MCF 10A (cell line): ENCODE results near the gene HIBCH. TPM values are rescaled to one million over a fixed set of nuclear protein-coding genes. Genes with fewer than 3 reads are reported as not detected.

ENCODE experiments used
- BruUV-seq: library from RNA; stranded (reverse); fragments of 400-500 nt; replicated peaks from 2 replicates; lab custom pipeline; 2021; lab: Mats Ljungman, UMichigan
- CTCF ChIA-PET: fragments of 300-600 bp; sonication (Branson Sonifier 250); formaldehyde crosslinking; extraction: SDS; loops from one replicate; lab custom pipeline; 2021; ENCODE audit warnings: antibody characterized with exemption, inconsistent platforms; lab: Yijun Ruan, JAX
- POLR2A ChIA-PET: fragments of 300-600, 350-650 bp; sonication (Branson Sonifier 250); formaldehyde crosslinking; extraction: SDS; loops from one replicate; lab custom pipeline; 2020; ENCODE audit warnings: antibody characterized with exemption, inconsistent platforms; lab: Yijun Ruan, JAX
- DNase-seq: peaks from one replicate; pipeline ENCODE4 v3.0.0-alpha.2; 2018; ENCODE audit not compliant: unreplicated experiment
- H3K27ac Mint-ChIP-seq: one replicate; pipeline ENCODE4 v1.8.0; 2022; ENCODE audit warnings: mild to moderate bottlenecking, low read depth, mixed read lengths; ENCODE audit not compliant: unreplicated experiment
- H3K27me3 Mint-ChIP-seq: one replicate; pipeline ENCODE4 v1.8.0; 2022; ENCODE audit warnings: mixed read lengths; ENCODE audit not compliant: insufficient read depth, unreplicated experiment
- H3K36me3 Mint-ChIP-seq: one replicate; pipeline ENCODE4 v1.8.0; 2022; ENCODE audit warnings: mild to moderate bottlenecking, moderate library complexity, mixed read lengths; ENCODE audit not compliant: insufficient read depth, unreplicated experiment
- H3K4me1 Mint-ChIP-seq: one replicate; pipeline ENCODE4 v1.8.0; 2022; ENCODE audit warnings: mixed read lengths; ENCODE audit not compliant: insufficient read depth, unreplicated experiment
- H3K4me3 Mint-ChIP-seq: one replicate; pipeline ENCODE4 v1.8.0; 2022; ENCODE audit warnings: mild to moderate bottlenecking, moderate library complexity, mixed read lengths; ENCODE audit not compliant: unreplicated experiment
- H3K9me3 Mint-ChIP-seq: one replicate; pipeline ENCODE4 v1.8.0; 2022; ENCODE audit warnings: mixed read lengths; ENCODE audit not compliant: unreplicated experiment
- intact Hi-C: fragments of 100-400 bp; cut with micrococcal nuclease; formaldehyde crosslinking; loops from 2 replicates; pipeline ENCODE4 v1.14.1; 2022
- total RNA-seq: library from RNA; stranded (reverse); gene quantifications from 2 replicates; pipeline ENCODE4 v1.2.3, GENCODE V29; 2022
- TF ChIP-seq, protein P1 (sequence below): fragments of 200-600 bp; IDR thresholded peaks from one replicate; pipeline ENCODE4 v1.8.0; 2022; ENCODE audit warnings: antibody characterized with exemption, mild to moderate bottlenecking; ENCODE audit not compliant: unreplicated experiment

The HIBCH gene
- total RNA-seq, 1 experiment from 2014 or later: 14.7 TPM

DNA sequence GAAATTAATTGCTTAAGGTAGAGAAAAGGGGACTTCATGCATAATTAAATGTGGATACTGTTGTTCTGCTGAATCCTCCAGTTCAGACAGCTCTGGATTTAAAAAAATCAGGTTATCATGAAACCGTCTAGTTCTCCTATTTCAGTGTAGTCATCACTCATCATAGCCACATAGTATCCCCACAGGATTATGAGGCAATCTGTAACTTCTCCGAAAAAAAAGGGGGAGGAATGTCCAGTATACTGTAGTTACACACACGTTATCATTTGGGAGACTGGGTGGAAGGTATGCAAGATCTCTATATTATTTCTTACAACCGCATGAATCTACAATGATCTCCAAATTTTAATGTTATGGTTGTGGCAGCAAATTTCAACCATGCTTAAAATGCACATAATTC lies 114.0 kb downstream of the HIBCH start:
- CTCF ChIA-PET: interaction anchor here (0.7 kb wide), 1 partner anchor 9 kb away, joined by 3 read pairs; no protein-coding TSS in a partner anchor
- H3K4me3 Mint-ChIP-seq: no peak overlapping the region
- POLR2A ChIA-PET: no interaction called here

DNA sequence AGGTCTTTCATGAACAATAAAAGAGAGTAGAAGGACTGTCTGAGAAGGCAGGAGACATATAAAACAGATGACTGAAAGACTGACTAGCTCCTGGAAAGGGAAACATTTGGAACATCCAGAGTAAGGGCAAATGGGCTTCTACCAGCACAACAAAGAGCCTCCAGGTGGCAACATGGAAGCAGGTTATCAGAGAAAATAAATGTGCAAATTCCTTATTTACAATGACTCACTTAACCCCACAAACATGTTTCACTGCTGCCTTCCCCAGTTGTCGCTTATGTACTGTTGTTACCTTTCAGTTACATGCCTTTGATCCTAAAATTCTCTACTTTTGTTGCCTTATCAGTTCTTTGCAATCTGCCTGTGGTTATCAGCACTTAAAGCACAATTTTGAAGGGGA lies 117.0 kb downstream of the HIBCH start:
- Mint-ChIP-seq H3K9me3 (no peaks in the 10 kb centered on the region), H3K36me3 (peaks cover 7% of the 10 kb centered on the region), H3K27ac (no peak overlapping the region), H3K27me3 (no peaks in the 10 kb centered on the region), H3K4me1 (no peaks in the 10 kb centered on the region), H3K4me3 (no peak overlapping the region)
- TF ChIP-seq, protein P1, sequence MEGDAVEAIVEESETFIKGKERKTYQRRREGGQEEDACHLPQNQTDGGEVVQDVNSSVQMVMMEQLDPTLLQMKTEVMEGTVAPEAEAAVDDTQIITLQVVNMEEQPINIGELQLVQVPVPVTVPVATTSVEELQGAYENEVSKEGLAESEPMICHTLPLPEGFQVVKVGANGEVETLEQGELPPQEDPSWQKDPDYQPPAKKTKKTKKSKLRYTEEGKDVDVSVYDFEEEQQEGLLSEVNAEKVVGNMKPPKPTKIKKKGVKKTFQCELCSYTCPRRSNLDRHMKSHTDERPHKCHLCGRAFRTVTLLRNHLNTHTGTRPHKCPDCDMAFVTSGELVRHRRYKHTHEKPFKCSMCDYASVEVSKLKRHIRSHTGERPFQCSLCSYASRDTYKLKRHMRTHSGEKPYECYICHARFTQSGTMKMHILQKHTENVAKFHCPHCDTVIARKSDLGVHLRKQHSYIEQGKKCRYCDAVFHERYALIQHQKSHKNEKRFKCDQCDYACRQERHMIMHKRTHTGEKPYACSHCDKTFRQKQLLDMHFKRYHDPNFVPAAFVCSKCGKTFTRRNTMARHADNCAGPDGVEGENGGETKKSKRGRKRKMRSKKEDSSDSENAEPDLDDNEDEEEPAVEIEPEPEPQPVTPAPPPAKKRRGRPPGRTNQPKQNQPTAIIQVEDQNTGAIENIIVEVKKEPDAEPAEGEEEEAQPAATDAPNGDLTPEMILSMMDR: no peak
- intact Hi-C loops: no loop called here
- POLR2A ChIA-PET: no interaction called here
- no peak for DNase-seq
- CTCF ChIA-PET: no interaction called here
- BruUV-seq: no TSS peak

More for the DNA sequence above, 114.0 kb downstream of the HIBCH start:
- Mint-ChIP-seq H3K27ac (no peak overlapping the region), H3K36me3 (no peaks in the 10 kb centered on the region), H3K27me3 (no peaks in the 10 kb centered on the region), H3K9me3 (no peaks in the 10 kb centered on the region), H3K4me1 (no peaks in the 10 kb centered on the region)
- TF ChIP-seq, protein P1: no peak
- intact Hi-C loops: no loop called here
- peak; percentile 1 for DNase-seq
- BruUV-seq: no TSS peak

DNA sequence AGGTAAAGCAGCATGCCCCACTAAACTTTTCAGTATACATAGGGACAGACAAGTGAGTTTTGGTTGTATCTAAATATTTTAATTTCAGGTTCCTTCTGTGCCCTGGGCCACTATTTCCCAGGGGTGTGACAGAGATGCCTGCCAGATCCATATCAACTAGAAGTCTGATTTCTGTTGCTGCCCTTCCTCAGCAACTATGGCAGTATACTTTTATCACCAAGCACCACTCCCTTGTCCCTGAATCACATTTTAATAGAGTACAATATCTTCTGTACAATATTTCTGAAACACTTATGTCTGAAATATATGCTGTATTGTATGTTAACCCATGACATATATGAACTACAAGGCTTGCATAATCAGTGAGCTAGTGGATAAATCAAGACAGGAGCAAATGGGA lies 117.6 kb downstream of the HIBCH start:
- intact Hi-C loops: no loop called here
- ChIA-PET POLR2A (no interaction called here), CTCF (no interaction called here)
- Mint-ChIP-seq H3K9me3 (no peaks in the 10 kb centered on the region), H3K27me3 (no peaks in the 10 kb centered on the region), H3K4me1 (no peaks in the 10 kb centered on the region), H3K36me3 (peaks cover 7% of the 10 kb centered on the region), H3K27ac (no peak overlapping the region), H3K4me3 (no peak overlapping the region)
- BruUV-seq: no TSS peak
- DNase-seq: no peak
- TF ChIP-seq, protein P1: no peak

DNA sequence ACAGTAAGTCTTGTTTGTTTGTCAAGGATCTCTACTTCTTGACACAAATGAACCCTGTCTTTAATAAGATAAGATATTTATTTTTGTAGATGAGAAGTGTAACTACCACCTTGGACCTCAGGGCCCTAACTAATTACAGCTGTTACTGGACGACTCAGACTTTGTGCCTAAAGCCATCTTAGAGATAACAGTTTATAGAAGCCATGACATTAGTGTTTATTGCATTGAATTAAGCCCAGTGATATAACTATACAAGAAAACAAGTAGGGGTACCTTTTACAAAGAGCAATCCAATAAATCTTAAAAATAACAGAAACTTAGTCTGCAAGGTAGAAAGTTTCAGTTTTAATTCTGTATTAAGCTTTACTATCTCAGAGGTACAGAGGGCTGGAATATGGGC lies 119.0 kb downstream of the HIBCH start:
- no peak overlapping the region for H3K27ac Mint-ChIP-seq
- ChIA-PET CTCF (no interaction called here), POLR2A (interaction anchor here (0.7 kb wide), 1 partner anchor 8 kb away, joined by 3 read pairs; no protein-coding TSS in a partner anchor)
- H3K4me1 Mint-ChIP-seq: no peaks in the 10 kb centered on the region
- H3K27me3 Mint-ChIP-seq: no peaks in the 10 kb centered on the region
- no peaks in the 10 kb centered on the region for H3K9me3 Mint-ChIP-seq
- intact Hi-C loops: no loop called here
- no peak overlapping the region for H3K4me3 Mint-ChIP-seq
- no peak for DNase-seq
- TF ChIP-seq, protein P1: no peak
- H3K36me3 Mint-ChIP-seq: peaks cover 7% of the 10 kb centered on the region
- BruUV-seq: no TSS peak
